Spleen (tissue), 11 donors: ENCODE measurements around the gene CCDC89. TPM values are rescaled to one million over a fixed set of nuclear protein-coding genes. Genes with fewer than 3 reads are reported as not detected.
"Not testable (repeated sequence)": the region's sequence is repeated elsewhere in the genome, so short reads cannot be mapped to it uniquely, and the experiment has no call there.

Source experiments
- DNase-seq: peaks from one replicate; pipeline ENCODE4 v3.0.0-alpha.2; 2020
- H3K27ac ChIP-seq, 8 donors: fragments of 200-600 bp; sonication (generic) in 7 of 8; 1 replicate in 4 of 8; 2 replicates in 4 of 8; pipeline versions ENCODE4 v1.5.0 to v1.8.0; 2016 to 2021; ENCODE audit warnings: inconsistent platforms in 4 of 8, mild to moderate bottlenecking in 4 of 8, moderate library complexity in 1 of 8
- H3K27me3 ChIP-seq, 7 donors: fragments of 200-600 bp; sonication (generic) in 6 of 7; replicated peaks in 1 of 7; 1 replicate in 4 of 7; 2 replicates in 3 of 7; pipeline versions ENCODE4 v1.5.0 to v1.8.0; 2016 to 2021; ENCODE audit warnings: inconsistent platforms in 3 of 7, mild to moderate bottlenecking in 1 of 7
- H3K36me3 ChIP-seq, 6 donors: fragments of 200-600 bp; sonication (generic) in 5 of 6; 1 replicate in 4 of 6; 2 replicates in 2 of 6; pipeline versions ENCODE4 v1.5.0 to v1.8.0; 2016 to 2021; ENCODE audit warnings: inconsistent platforms in 2 of 6
- H3K4me1 ChIP-seq, 6 donors: fragments of 200-600 bp; sonication (generic) in 5 of 6; 1 replicate in 3 of 6; 2 replicates in 3 of 6; pipeline versions ENCODE4 v1.5.0 to v1.8.0; 2016 to 2021; ENCODE audit warnings: inconsistent platforms in 3 of 6
- H3K4me3 ChIP-seq, 8 donors: fragments of 200-600 bp; sonication (generic) in 7 of 8; 1 replicate in 4 of 8; 2 replicates in 4 of 8; pipeline versions ENCODE4 v1.5.0 to v1.8.0; 2016 to 2021; ENCODE audit warnings: inconsistent platforms in 4 of 8, mild to moderate bottlenecking in 4 of 8, moderate library complexity in 2 of 8
- H3K9me3 ChIP-seq, 8 donors: fragments of 200-600 bp; sonication (generic) in 7 of 8; 1 replicate in 4 of 8; 2 replicates in 4 of 8; pipeline versions ENCODE4 v1.5.0 to v1.8.0; 2016 to 2021; ENCODE audit warnings: inconsistent platforms in 4 of 8
- POLR2A ChIP-seq, 3 donors: fragments of 450-650 bp; IDR thresholded peaks; one replicate each; pipeline ENCODE4 v1.5.1; 2017; ENCODE audit warnings: antibody characterized with exemption in 3 of 3, mild to moderate bottlenecking in 1 of 3
- POLR2AphosphoS5 ChIP-seq, 3 donors: sonication (generic); formaldehyde crosslinking; IDR thresholded peaks; one replicate each; pipeline ENCODE4 v1.5.1; 2017; ENCODE audit warnings: antibody characterized with exemption in 3 of 3
- WGBS, 5 donors: extraction: QIAGEN DNeasy Blood & Tissue Kit in 3 of 5; methylation state at CpG; one replicate each; pipeline versions ENCODE4 v1.1.5 to v1.1.7; 2013 to 2018; 5-methylcytosine and 5-hydroxymethylcytosine counted together
- intact Hi-C: fragments of 100-400 bp; cut with DNase I; formaldehyde crosslinking; loops from one replicate; pipeline ENCODE4 v1.15.0; 2023; ENCODE audit warnings: low total_unique reads
- polyA plus RNA-seq, 3 donors: library from polyadenylated mRNA; stranded (reverse); fragments of 200-250 nt; gene quantifications; one replicate each; pipeline ENCODE4 v1.2.1, GENCODE V29; 2013
- total RNA-seq, 7 donors: library from RNA; depleted of rRNA in 3 of 7; stranded (reverse); fragments of >200 nt in 3 of 7; fragmentation: NEBNext Ultra II Directional in 4 of 7; extraction: Animal tissue kit (Norgen Biotek cat#: 25700) in 4 of 7; gene quantifications; one replicate each; pipeline versions ENCODE4 v1.1.0 to v1.2.1, GENCODE V29; 2016 to 2021
- TF ChIP-seq, protein P1 (sequence below), 11 experiments: fragments of 200-600 bp in 7 of 11; fragments of 450-650 bp in 4 of 11; sonication (generic) in 4 of 11; IDR thresholded peaks in 8 of 11; conservative IDR thresholded peaks in 3 of 11; 1 replicate in 7 of 11; 2 replicates in 4 of 11; pipeline versions ENCODE4 v1.4.0 to v1.8.0; 2016 to 2021; ENCODE audit warnings: antibody characterized with exemption in 11 of 11, inconsistent platforms in 4 of 11, mild to moderate bottlenecking in 1 of 11
- donor health status: healthy with polysubstance abuse.
- donor health status: DM: no; HTN: no; CAD: no; lungs with moderate emphysema.
- donor health status: DM: no; HTN: no; CAD: no.
- donor health status: Bipolar disorder and iron deficiency.
- donor health status: healthy.
- donor health status: DM: no; HTN: no; CAD: no.
- donor health status: DM: yes; HTN: yes; CAD: no.

CCDC89 gene
- total and polyA plus RNA-seq, 10 donors = 0.11 to 4.3 (median 0.89) TPM

DNA sequence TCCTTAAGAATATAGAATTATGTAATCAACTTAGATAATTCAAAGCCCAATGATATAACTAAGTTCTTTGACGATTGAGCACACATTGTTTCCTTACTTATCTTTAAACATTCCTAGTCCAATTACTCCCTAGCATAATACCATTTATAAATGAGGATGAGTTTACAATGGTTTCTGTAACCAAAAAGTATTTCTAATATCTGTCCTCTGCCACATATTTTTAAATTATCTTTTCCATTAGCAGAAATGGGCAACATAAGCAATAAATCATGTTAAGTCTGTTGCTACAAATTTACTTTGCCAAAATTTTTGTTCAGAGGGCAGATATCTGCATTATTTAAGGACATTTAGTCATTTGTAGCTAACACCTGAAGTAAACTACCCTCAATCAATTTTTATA is 27.8 kb downstream of the CCDC89 start:
- Histone ChIP-seq H3K27me3 (no peaks in the 10 kb centered on the region), H3K9me3 (no peaks in the 10 kb centered on the region), H3K27ac (no peak overlapping the region), H3K36me3 (peaks cover 0 to 90% (median 33%) of the 10 kb centered on the region in 6 donors), H3K4me3 (no peak overlapping the region), H3K4me1 (peaks cover 40 to 95% (median 64%) of the 10 kb centered on the region in 6 donors)
- intact Hi-C loops = no loop called here
- 71 to 78% (median 75%) methylated on average over 1 of the region's 1 CpG for WGBS, 5 donors
- TF ChIP-seq, protein P1, sequence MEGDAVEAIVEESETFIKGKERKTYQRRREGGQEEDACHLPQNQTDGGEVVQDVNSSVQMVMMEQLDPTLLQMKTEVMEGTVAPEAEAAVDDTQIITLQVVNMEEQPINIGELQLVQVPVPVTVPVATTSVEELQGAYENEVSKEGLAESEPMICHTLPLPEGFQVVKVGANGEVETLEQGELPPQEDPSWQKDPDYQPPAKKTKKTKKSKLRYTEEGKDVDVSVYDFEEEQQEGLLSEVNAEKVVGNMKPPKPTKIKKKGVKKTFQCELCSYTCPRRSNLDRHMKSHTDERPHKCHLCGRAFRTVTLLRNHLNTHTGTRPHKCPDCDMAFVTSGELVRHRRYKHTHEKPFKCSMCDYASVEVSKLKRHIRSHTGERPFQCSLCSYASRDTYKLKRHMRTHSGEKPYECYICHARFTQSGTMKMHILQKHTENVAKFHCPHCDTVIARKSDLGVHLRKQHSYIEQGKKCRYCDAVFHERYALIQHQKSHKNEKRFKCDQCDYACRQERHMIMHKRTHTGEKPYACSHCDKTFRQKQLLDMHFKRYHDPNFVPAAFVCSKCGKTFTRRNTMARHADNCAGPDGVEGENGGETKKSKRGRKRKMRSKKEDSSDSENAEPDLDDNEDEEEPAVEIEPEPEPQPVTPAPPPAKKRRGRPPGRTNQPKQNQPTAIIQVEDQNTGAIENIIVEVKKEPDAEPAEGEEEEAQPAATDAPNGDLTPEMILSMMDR (IDR thresholded peaks at IDR 0.05 in 8 of 11, conservative IDR thresholded peaks at IDR 0.05 in 3 of 11) = no peak
- TF ChIP-seq POLR2AphosphoS5 (IDR thresholded peaks at IDR 0.05) (no peak), POLR2A (IDR thresholded peaks at IDR 0.05) (no peak)
- DNase-seq = no peak

DNA sequence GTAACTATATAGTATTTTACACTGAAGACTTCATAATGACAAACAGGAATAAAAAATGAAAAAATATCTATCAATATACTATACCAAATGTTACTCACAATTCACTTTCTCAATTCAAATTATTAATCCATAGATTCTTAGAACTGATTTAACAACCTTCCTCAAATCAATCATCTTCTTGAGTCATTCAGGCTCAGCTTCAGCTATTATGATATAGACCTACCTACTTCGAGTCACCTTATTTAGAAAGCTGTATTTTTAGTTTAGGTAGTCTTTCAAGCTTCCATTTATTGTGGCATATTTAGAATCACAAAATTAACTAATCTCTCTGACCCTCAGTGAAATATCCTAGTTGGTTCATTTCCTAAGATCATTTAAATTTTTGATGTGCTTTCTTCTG is 29.2 kb downstream of the CCDC89 start:
- Histone ChIP-seq H3K4me1 (peaks cover 32 to 95% (median 55%) of the 10 kb centered on the region in 6 donors), H3K36me3 (peaks cover 0 to 93% (median 33%) of the 10 kb centered on the region in 6 donors)
- intact Hi-C loops = no loop called here

DNA sequence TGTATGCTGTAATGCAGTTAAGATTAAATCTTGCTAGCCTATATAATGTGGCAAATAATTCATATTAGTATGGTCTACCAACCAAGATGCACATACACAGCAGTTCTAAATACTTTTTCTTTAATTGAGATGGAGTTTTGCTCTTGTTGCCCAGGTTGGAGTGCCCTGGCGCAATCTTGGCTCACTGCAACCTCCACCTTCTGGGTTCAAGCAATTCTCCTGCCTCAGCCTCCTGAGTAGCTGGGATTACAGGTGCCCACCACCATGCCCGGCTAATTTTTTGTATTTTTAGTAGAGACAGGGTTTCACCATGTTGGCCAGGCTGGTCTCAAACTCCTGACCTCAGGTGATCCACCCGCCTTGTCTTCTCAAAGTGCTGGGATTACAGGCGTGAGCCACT is 31.7 kb downstream of the CCDC89 start:
- not testable (repeated sequence) for H3K4me3 ChIP-seq
- H3K36me3 ChIP-seq = peaks cover 0 to 83% (median 30%) of the 10 kb centered on the region in 6 donors
- WGBS, 5 donors = 89 to 98% (median 95%) methylated on average over 3 to 4 of the region's 4 CpGs

More for the DNA sequence above, 29.2 kb downstream of the CCDC89 start:
- no peak for DNase-seq
- no peaks in the 10 kb centered on the region for H3K27me3 ChIP-seq
- H3K9me3 ChIP-seq = no peaks in the 10 kb centered on the region
- no peak for TF ChIP-seq POLR2A (IDR thresholded peaks at IDR 0.05)
- TF ChIP-seq, protein P1 (IDR thresholded peaks at IDR 0.05 in 8 of 11, conservative IDR thresholded peaks at IDR 0.05 in 3 of 11) = no peak
- TF ChIP-seq POLR2AphosphoS5 (IDR thresholded peaks at IDR 0.05) = no peak
- H3K4me3 ChIP-seq = no peak overlapping the region
- WGBS, 5 donors = 87 to 94% (median 92%) methylated on average over 1 of the region's 1 CpG
- no peak overlapping the region for H3K27ac ChIP-seq

DNA sequence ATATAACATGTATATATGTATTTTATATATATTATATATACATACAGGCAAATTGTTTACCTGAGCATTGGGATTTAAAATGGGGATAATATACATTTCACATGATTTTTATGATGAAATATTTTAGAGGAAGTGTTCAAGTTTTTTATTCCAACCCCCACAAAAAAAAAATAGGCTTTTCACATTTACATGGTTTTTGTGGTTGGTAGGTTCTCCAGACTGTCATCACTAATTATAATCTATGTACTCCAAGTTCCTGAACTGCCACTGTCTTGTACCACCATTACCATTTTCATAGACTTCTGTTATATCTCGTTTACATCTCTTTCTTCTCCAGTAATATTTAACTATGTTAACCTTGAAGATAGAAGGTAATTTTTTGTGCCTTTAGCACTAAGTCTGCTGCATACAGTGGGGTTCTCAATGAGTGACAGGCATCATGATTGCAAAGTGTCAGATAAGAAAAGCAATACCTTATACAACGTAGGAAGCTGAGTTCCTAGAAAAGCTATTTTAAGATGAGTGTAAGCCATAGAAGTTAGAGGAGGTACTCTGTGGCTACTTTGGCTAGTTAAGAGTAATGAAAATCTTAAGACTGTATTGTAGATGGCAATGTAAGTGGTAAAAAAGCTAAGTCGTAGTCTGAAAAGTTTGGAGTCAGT is 33.1 kb downstream of the CCDC89 start:
- Histone ChIP-seq H3K4me3 (no peak overlapping the region), H3K4me1 (peaks cover 10 to 85% (median 38%) of the 10 kb centered on the region in 6 donors), H3K27me3 (no peaks in the 10 kb centered on the region), H3K36me3 (peaks cover 0 to 70% (median 24%) of the 10 kb centered on the region in 6 donors), H3K9me3 (no peaks in the 10 kb centered on the region), H3K27ac (no peak overlapping the region)
- no peak for DNase-seq
- TF ChIP-seq POLR2A (IDR thresholded peaks at IDR 0.05) (no peak), POLR2AphosphoS5 (IDR thresholded peaks at IDR 0.05) (no peak)
- TF ChIP-seq, protein P1 (IDR thresholded peaks at IDR 0.05 in 8 of 11, conservative IDR thresholded peaks at IDR 0.05 in 3 of 11) = no peak
- intact Hi-C loops = no loop called here
- 47 to 59% (median 55%) methylated on average over 3 of the region's 3 CpGs for WGBS, 5 donors

More for the DNA sequence above, 31.7 kb downstream of the CCDC89 start:
- H3K9me3 ChIP-seq, intact Hi-C loops, H3K27me3 ChIP-seq, H3K27ac ChIP-seq, DNase-seq: not testable (repeated sequence)
- H3K4me1 ChIP-seq = peaks cover 10 to 85% (median 36%) of the 10 kb centered on the region in 6 donors
- peak in 2 of 3 donors; percentile 14 to 18 for TF ChIP-seq POLR2AphosphoS5 (IDR thresholded peaks at IDR 0.05)
